AG09319 (cell line): ENCODE data around the gene PDGFA.

Source experiments
- DNase-seq: peaks from one replicate; pipeline ENCODE4 v3.0.0-alpha.2; 2010; ENCODE audit warnings: low read depth; ENCODE audit errors: extremely low read depth
- CTCF ChIP-seq: IDR thresholded peaks from 2 replicates; pipeline ENCODE4 v1.5.1; 2011; ENCODE audit warnings: low read depth, mild to moderate bottlenecking, inconsistent platforms, low read length, moderate library complexity

Gene PDGFA

GRCh38 chr7:455110-455928 is 64.3 kb downstream of the PDGFA start:
- no peak for TF ChIP-seq CTCF
- no peak for DNase-seq

DNA sequence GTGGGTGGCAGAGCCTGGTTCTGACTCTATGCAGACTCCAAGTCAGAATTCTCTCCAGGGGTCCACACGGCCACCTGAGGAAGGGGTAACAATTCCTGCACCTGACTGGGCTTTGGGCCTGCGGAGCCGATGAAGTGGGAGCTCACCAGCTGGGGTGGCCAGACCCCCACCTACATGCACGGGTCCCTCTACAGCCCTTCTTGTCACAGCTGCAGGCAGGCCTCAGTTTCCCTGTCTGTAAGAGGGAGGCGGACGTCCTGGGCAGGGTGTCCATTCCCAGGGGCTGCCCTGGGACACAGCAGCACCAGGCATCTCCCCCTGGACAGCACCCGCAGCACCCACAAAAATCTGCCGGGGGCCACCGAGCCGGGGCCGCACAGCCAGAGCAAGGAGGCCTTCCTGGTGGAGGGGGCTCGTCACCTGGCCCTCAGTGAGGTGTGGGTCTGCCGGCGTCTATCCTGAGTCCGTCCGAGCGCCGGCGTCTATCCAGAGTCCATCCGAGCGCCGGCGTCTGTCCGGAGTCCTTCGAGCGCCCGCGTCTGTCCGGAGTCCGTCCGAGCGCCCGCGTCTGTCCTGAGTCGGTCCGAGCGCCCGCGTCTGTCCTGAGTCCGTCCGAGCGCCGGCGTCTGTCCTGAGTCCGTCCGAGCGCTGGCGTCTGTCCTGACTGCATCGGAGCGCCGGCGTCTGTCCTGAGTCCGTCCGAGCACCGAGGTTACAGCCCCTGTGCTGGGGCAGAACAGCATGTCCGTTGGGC is 65.1 kb downstream of the PDGFA start:
- TF ChIP-seq CTCF: no peak
- DNase-seq: no peak

DNA sequence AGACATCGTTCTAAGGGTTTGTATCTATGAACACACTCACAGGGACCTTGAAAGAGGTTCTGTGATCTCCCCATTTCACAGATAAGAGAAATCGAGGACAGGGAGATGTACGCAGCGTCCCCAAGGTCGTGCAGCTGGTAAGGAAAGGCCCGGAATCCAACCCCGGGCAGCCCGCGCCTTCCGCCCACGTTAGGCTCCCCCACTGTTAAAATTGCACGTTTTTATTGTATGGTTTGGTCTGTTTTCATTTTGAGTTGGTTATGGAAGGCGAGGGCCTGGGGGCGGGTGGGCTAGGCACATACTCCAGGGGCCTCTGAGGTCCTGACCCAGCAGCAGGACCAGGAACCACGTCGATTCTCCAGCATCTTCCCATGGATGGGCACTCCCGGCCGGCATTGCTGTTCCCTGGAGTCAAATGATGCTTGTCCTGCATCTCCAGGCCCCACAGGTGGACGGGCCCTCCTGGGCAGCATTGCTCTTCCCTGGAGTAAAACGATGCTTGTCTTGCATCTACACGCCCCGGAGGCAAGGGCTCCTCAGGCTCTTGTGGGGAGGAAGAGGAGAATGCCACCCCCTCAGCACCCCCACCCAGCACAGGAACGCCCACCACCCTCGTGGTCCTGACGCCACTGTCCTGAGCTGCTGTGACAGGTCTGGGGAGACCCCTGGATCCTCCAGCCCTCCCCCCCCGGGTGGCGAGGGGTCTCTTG is 65.9 kb downstream of the PDGFA start:
- DNase-seq: no peak
- TF ChIP-seq CTCF: no peak

DNA sequence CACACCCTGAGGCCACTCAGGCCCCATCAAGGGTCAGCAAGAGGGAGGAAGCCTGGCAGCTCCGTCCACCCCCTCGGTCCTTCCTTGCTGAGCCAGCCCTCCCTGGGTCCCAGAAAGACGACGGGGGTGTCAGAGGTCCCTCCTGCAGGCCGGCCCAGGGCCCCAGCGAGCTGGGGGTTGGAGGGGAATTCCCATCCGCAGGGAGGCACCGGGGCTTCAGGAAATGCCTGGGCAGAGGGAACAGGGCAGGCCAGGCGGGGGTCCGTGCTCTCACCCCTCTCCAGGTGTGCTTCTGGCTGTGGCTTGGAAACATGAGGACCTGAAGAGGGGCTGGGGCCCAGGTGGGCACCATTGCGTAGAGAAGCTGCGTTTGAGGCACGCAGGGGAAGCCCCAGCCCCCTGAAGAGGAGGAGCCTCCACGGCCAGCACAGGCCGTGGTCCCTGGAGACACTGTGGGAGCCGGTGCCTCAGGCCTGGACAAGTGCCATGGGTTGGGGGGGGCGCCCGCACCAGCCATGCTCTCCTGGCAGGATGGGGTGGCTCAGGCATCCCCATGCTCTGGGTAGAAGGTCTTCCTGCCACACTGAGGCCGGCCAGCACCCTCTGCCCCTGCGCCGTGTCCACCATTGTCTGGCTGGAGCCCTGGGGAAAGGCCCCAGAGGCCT is 66.7 kb downstream of the PDGFA start:
- TF ChIP-seq CTCF: no peak

GRCh38 chr7:452226-452751 is 67.4 kb downstream of the PDGFA start:
- no peak for DNase-seq
- no peak for TF ChIP-seq CTCF

More for the DNA sequence above, 66.7 kb downstream of the PDGFA start:
- DNase-seq: no peak

DNA sequence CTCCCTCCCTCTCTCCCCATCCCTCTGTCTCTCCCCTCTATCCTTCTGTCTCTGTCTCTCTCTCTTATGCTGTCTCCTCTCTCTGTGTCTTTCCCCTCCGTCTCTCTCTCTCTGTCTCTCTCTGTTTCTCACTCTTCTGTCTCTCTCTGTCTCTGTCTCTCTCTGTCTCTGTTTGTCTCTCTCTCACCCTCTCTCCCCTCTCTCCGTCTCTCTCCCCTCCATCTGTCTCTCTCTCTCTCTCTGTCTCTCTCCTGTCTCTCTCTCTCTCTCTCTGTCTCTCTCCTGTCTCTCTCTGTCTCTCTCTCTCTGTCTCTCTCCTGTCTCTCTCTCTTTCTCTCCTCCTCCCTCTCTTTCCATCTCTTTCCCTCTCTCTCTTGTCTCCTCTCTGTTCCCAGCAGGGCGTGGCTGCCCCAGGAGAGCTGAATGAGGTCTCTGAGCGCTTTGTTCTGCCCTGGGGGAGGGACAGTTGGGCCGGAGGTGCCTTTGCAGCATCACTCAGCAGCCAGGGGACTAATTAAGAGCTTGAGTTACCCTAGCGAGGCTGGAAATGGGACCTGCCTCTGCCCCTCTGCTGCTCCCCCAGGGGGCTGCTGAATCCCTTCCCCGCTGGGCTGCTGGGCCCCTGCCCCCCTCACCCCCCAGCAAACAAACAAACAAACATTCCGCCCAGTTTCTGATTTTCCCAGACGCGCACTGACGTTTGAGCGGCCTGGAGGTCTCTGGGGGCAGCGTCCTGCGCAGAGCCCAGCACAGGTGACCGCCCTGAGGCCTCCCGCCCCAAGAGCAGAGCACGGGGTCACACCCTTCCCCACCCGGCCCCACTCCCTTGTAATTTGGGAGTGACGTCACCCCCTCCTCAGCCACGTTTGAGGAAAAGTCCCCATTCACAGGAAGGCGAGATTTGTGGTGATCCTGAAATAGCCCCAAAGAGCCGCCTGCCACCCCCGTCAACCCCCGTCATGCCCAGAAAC is 68.1 kb downstream of the PDGFA start:
- no peak for TF ChIP-seq CTCF
- DNase-seq: no peak
